Gastroesophageal sphincter (tissue), 4 donors: Measurements from ENCODE around the gene COPZ2. TPM values are rescaled to one million over a fixed set of nuclear protein-coding genes. Genes with fewer than 3 reads are reported as not detected.

Experiments used
- ATAC-seq: fragments of 150-250 bp; one replicate; pipeline ENCODE4 v1.9.1; 2016; ENCODE audit warnings: mild to moderate bottlenecking, moderate library complexity
- H3K27ac ChIP-seq, 4 donors: fragments of 200-600 bp; sonication (generic) in 3 of 4; 1 replicate in 3 of 4; 2 replicates in 1 of 4; pipeline ENCODE4 v1.5.1; 2016 to 2019
- H3K27me3 ChIP-seq: fragments of 200-600 bp; sonication (generic); one replicate; pipeline ENCODE4 v1.5.1; 2019
- H3K36me3 ChIP-seq, 2 donors: fragments of 200-600 bp; sonication (generic); one replicate each; pipeline ENCODE4 v1.5.1; 2019; ENCODE audit warnings: control low read depth in 1 of 2
- H3K4me1 ChIP-seq, 3 donors: fragments of 200-600 bp; sonication (generic); 1 replicate in 2 of 3; 2 replicates in 1 of 3; pipeline ENCODE4 v1.5.1; 2016 to 2019; ENCODE audit warnings: control low read depth in 2 of 3
- H3K4me3 ChIP-seq, 2 donors: fragments of 200-600 bp; sonication (generic); one replicate each; pipeline ENCODE4 v1.5.1; 2019; ENCODE audit warnings: mild to moderate bottlenecking in 1 of 2, moderate library complexity in 1 of 2
- H3K9me3 ChIP-seq, 3 donors: fragments of 200-600 bp; sonication (generic); one replicate each; pipeline ENCODE4 v1.5.1; 2017 to 2019; ENCODE audit warnings: control low read depth in 2 of 3
- CTCF ChIP-seq, 4 experiments: fragments of 200-600 bp in 2 of 4; fragments of 450-650 bp in 2 of 4; sonication (generic) in 1 of 4; IDR thresholded peaks; one replicate each; pipeline ENCODE4 v1.5.1; 2017 to 2019; ENCODE audit warnings: antibody characterized with exemption in 4 of 4, mild to moderate bottlenecking in 2 of 4, moderate library complexity in 2 of 4
- EP300 ChIP-seq: sonication (generic); formaldehyde crosslinking; IDR thresholded peaks from one replicate; pipeline ENCODE4 v1.6.1; 2017; ENCODE audit warnings: antibody characterized with exemption, mild to moderate bottlenecking
- POLR2A ChIP-seq, 2 donors: fragments of 450-650 bp; IDR thresholded peaks; one replicate each; pipeline ENCODE4 v1.6.1; 2017; ENCODE audit warnings: antibody characterized with exemption in 2 of 2, mild to moderate bottlenecking in 2 of 2, moderate library complexity in 1 of 2
- POLR2AphosphoS5 ChIP-seq: sonication (generic); formaldehyde crosslinking; IDR thresholded peaks from one replicate; pipeline ENCODE4 v1.6.1; 2017; ENCODE audit warnings: antibody characterized with exemption
- WGBS, 2 donors: methylation state at CpG; one replicate each; pipeline ENCODE4 v1.1.5; 2018; ENCODE audit warnings: low coverage in 1 of 2; 5-methylcytosine and 5-hydroxymethylcytosine counted together
- total RNA-seq, 4 donors: library from RNA; depleted of rRNA; stranded (reverse); fragments of >200 nt; gene quantifications; one replicate each; pipeline ENCODE4 v1.1.0, GENCODE V29; 2016

The COPZ2 gene
- total RNA-seq, 4 donors from 2014 or later = 40.6 to 75.5 (median 49.4) TPM

- no peak overlapping the region for H3K4me3 ChIP-seq
- ATAC-seq = no peak
These were observed 38.0 kb downstream of the COPZ2 start for GRCh38 chr17:47999582-47999981.

GRCh38 chr17:47998044-47998443, 39.6 kb downstream of the COPZ2 start:
- no peak for TF ChIP-seq EP300
- TF ChIP-seq POLR2A (IDR thresholded peaks at IDR 0.05) = no peak
- no peak for ATAC-seq
- no peak overlapping the region for H3K4me3 ChIP-seq
- H3K36me3 ChIP-seq = no peaks in the 10 kb centered on the region
- no peak overlapping the region for H3K27ac ChIP-seq
- 79 to 95% methylated on average over 2 to 6 of the region's 7 CpGs for WGBS, 2 donors
- peaks cover 0 to 16% (median 0%) of the 10 kb centered on the region in 3 donors for H3K4me1 ChIP-seq
- peaks cover 39% of the 10 kb centered on the region for H3K27me3 ChIP-seq
- no peaks in the 10 kb centered on the region for H3K9me3 ChIP-seq

More at GRCh38 chr17:47999582-47999981, 38.0 kb downstream of the COPZ2 start:
- Histone ChIP-seq H3K9me3 (no peaks in the 10 kb centered on the region), H3K4me1 (peaks cover 0 to 24% (median 0%) of the 10 kb centered on the region in 3 donors), H3K27me3 (peaks cover 39% of the 10 kb centered on the region), H3K27ac (no peak overlapping the region), H3K36me3 (no peaks in the 10 kb centered on the region)
- TF ChIP-seq CTCF (IDR thresholded peaks at IDR 0.05) (no peak), POLR2AphosphoS5 (no peak), POLR2A (IDR thresholded peaks at IDR 0.05) (no peak), EP300 (no peak)
- WGBS, 2 donors = 36 to 70% methylated on average over 1 to 2 of the region's 4 CpGs

GRCh38 chr17:47997586-47997985, 40.0 kb downstream of the COPZ2 start:
- WGBS, 2 donors = 72% methylated on average over 5 to 7 of the region's 7 CpGs
- Histone ChIP-seq H3K27ac (no peak overlapping the region), H3K4me3 (no peak overlapping the region), H3K4me1 (peaks cover 0 to 11% (median 0%) of the 10 kb centered on the region in 3 donors), H3K27me3 (peaks cover 39% of the 10 kb centered on the region), H3K9me3 (no peaks in the 10 kb centered on the region), H3K36me3 (no peaks in the 10 kb centered on the region)
- no peak for ATAC-seq
- no peak for TF ChIP-seq EP300
- TF ChIP-seq POLR2A (IDR thresholded peaks at IDR 0.05) = no peak
- no peak for TF ChIP-seq POLR2AphosphoS5
- no peak for TF ChIP-seq CTCF (IDR thresholded peaks at IDR 0.05)

- ATAC-seq = no peak
- 50 to 93% methylated on average over 2 of the region's 9 CpGs for WGBS, 2 donors
These were observed 41.4 kb downstream of the COPZ2 start for GRCh38 chr17:47996201-47996600.

GRCh38 chr17:47995241-47995935, 42.2 kb downstream of the COPZ2 start:
- Histone ChIP-seq H3K27ac (no peak overlapping the region), H3K4me1 (no peaks in the 10 kb centered on the region), H3K36me3 (no peaks in the 10 kb centered on the region), H3K9me3 (no peaks in the 10 kb centered on the region), H3K4me3 (no peak overlapping the region), H3K27me3 (peaks cover 39% of the 10 kb centered on the region)
- 58 to 88% methylated on average over 5 to 8 of the region's 13 CpGs for WGBS, 2 donors
- ATAC-seq = no peak
- TF ChIP-seq POLR2A (IDR thresholded peaks at IDR 0.05) (no peak), CTCF (IDR thresholded peaks at IDR 0.05) (no peak), POLR2AphosphoS5 (no peak), EP300 (no peak)

More at GRCh38 chr17:47996201-47996600, 41.4 kb downstream of the COPZ2 start:
- no peak overlapping the region for H3K27ac ChIP-seq
- H3K9me3 ChIP-seq = no peaks in the 10 kb centered on the region
- TF ChIP-seq CTCF (IDR thresholded peaks at IDR 0.05) (no peak), EP300 (no peak), POLR2A (IDR thresholded peaks at IDR 0.05) (no peak), POLR2AphosphoS5 (no peak)
- no peaks in the 10 kb centered on the region for H3K4me1 ChIP-seq
- H3K4me3 ChIP-seq = no peak overlapping the region
- H3K36me3 ChIP-seq = no peaks in the 10 kb centered on the region
- H3K27me3 ChIP-seq = peaks cover 39% of the 10 kb centered on the region
